Cardiac muscle cell (in vitro differentiated cells and primary cell): ENCODE results near the gene EPB41L2. TPM values are rescaled to one million over a fixed set of nuclear protein-coding genes. Genes with fewer than 3 reads are reported as not detected.
A peak's percentile ranks its signal among the peaks of the same experiment; 100 is the strongest.
"Not testable (repeated sequence)": the region's sequence is repeated elsewhere in the genome, so short reads cannot be mapped to it uniquely, and the experiment has no call there.

Source experiments
- DNase-seq, 2 donors: peaks; one replicate each; pipeline versions ENCODE4 v3.0.0 to v3.0.0-alpha.2; 2010 to 2017; ENCODE audit warnings: low read depth in 1 of 2, low spot score in 1 of 2
- H3K27ac ChIP-seq: fragments of 200-600 bp; sonication (generic); 2 replicates; pipeline ENCODE4 v1.5.1; 2016
- H3K27me3 ChIP-seq: fragments of 200-600 bp; sonication (generic); 2 replicates; pipeline ENCODE4 v1.6.0; 2016; ENCODE audit warnings: control low read depth
- H3K36me3 ChIP-seq: fragments of 200-600 bp; sonication (generic); 2 replicates; pipeline ENCODE4 v1.5.1; 2016; ENCODE audit warnings: control low read depth
- H3K4me1 ChIP-seq: fragments of 200-600 bp; sonication (generic); 2 replicates; pipeline ENCODE4 v1.8.1; 2017; ENCODE audit warnings: low read depth, mild to moderate bottlenecking, mixed run types
- H3K4me3 ChIP-seq: fragments of 200-600 bp; sonication (generic); 2 replicates; pipeline ENCODE4 v1.5.1; 2016; ENCODE audit warnings: mild to moderate bottlenecking
- H3K9me3 ChIP-seq: fragments of 200-600 bp; sonication (generic); 2 replicates; pipeline ENCODE4 v1.5.1; 2017; ENCODE audit warnings: low read depth, mild to moderate bottlenecking, control low read depth
- CTCF ChIP-seq: IDR thresholded peaks from 2 replicates; pipeline ENCODE4 v1.5.1; 2012; ENCODE audit warnings: low read depth, mild to moderate bottlenecking, low read length
- polyA plus RNA-seq: library from polyadenylated mRNA; unstranded; fragments of >200 nt; fragmentation: Nextera tagmentation; extraction: Ambion mirVana; gene quantifications from 2 replicates; pipeline ENCODE4 v1.2.1, GENCODE V29; 2016
- total RNA-seq: library from RNA; depleted of rRNA; stranded (reverse); fragments of >200 nt; gene quantifications from 2 replicates; pipeline ENCODE4 v1.2.3, GENCODE V29; 2016

EPB41L2 gene
- total and polyA plus RNA-seq, 2 experiments from 2014 or later, result 11.0 to 24.0 TPM

DNA sequence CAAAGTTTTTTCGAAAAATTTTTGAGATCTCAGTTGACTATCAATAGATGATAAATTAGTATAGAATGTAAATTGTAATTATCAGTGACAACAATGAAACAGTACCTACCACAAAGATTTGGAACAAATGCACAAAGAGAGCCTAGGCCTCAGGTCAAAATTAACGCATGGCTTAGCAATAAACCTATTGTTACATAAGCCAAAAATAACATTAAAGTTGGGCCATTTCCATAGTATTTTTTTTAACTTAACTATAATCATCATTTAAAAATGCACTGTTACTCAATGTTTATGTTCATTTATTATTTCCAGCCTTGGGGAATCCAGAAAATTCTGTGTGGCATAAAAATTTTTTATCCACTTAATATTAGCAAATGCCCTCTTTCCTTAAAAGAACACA is 117.0 kb downstream of the EPB41L2 start:
- no peak overlapping the region for H3K27ac ChIP-seq
- no peaks in the 10 kb centered on the region for H3K9me3 ChIP-seq
- no peaks in the 10 kb centered on the region for H3K36me3 ChIP-seq
- TF ChIP-seq CTCF, result no peak
- peak in 1 of 2 donors; percentile 53 for DNase-seq
- no peaks in the 10 kb centered on the region for H3K27me3 ChIP-seq
- H3K4me3 ChIP-seq, result no peak overlapping the region
- H3K4me1 ChIP-seq, result peaks cover 9% of the 10 kb centered on the region

DNA sequence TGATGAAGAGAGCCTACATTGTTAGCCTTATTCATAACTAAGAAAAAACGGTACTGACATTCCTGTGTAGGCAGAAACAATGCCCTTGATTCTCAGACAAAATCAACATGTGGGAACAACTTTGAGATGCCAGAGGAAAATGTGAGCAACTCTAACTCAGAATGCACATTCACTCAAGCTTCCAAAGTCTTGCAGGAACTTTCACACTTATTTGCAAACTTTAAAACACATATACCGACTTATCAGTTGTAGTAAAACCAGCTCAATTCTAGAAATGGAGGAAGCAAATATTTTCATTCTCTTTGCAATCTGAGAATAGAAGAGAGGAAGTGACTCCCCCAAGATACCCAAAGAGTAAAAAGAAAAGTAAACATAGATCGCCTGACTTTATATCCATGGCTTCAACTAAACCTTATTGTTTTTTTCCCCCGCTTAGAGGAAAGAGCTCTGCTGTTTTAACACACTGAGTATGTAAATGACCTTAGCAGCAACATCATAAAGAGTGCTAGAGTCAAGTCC is 117.6 kb downstream of the EPB41L2 start:
- TF ChIP-seq CTCF, result no peak
- peaks cover 9% of the 10 kb centered on the region for H3K4me1 ChIP-seq
- H3K9me3 ChIP-seq, result no peaks in the 10 kb centered on the region
- peak in 1 of 2 donors; percentile 75 for DNase-seq
- no peak overlapping the region for H3K4me3 ChIP-seq
- H3K27ac ChIP-seq, result no peak overlapping the region
- no peaks in the 10 kb centered on the region for H3K36me3 ChIP-seq
- H3K27me3 ChIP-seq, result no peaks in the 10 kb centered on the region

DNA sequence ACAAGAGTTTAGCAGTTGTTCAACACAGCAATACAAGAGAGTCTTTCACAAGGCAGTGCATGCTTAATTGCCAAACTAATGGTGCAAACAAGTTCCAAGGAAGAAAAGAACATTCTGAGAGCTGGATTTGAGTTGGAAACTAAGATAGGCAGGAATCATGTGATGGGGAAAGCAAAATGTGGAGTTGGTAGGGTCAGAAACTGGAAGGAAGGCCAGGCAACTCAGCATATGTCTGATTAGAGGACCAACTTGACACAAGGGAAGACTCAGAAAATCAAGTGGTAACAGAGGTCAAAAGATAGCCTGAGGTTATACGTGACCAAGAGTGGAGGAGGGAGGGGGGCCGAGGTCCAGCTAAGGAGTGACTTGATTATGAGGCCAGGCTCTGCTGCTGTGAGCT is 118.6 kb downstream of the EPB41L2 start:
- Histone ChIP-seq H3K9me3 (no peaks in the 10 kb centered on the region), H3K36me3 (no peaks in the 10 kb centered on the region), H3K4me3 (no peak overlapping the region), H3K27ac (peak overlapping the region; percentile 59), H3K27me3 (no peaks in the 10 kb centered on the region), H3K4me1 (peaks cover 9% of the 10 kb centered on the region)
- no peak for TF ChIP-seq CTCF
- peak in 1 of 2 donors; percentile 34 for DNase-seq

DNA sequence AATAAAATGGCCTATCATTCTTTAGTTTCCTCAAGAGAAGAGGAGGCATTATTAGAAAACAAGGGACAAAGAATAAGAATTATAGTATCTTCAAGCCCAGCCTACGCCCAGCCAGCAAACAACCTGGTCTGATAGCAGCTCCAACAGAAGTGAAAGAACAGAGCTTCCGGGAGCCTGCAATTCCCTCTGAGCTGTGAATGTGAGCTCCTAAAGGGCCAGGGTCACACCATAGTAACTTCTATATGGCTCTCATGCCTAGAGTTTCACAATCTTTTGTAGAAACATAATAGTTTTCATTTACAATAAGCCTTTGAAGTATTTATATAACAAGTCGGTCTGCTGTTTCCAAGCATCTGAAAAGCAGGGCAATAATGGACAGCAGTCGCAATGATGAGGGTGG is 119.3 kb downstream of the EPB41L2 start:
- Histone ChIP-seq H3K27me3 (no peaks in the 10 kb centered on the region), H3K9me3 (no peaks in the 10 kb centered on the region), H3K27ac (peak overlapping the region; percentile 59), H3K4me1 (peaks cover 9% of the 10 kb centered on the region), H3K4me3 (no peak overlapping the region), H3K36me3 (no peaks in the 10 kb centered on the region)
- DNase-seq, result peak in 1 of 2 donors; percentile 11
- TF ChIP-seq CTCF, result no peak

DNA sequence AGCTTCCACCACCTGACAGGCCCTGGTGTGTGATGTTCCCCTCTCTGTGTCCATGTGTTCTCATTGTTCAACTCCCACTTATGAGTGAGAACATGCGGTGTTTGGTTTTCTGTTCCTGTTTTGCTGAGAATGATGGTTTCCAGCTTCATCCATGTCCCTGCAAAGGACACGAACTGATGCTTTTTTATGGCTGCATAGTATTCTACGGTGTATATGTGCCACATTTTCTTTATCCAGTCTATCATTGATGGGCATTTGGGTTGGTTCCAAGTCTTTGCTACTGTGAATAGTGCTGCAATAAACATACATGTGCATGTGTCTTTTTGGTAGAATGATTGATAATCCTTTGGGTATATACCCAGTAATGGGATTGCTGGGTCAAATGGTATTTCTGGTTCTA is 120.3 kb downstream of the EPB41L2 start:
- H3K9me3 ChIP-seq, DNase-seq, H3K36me3 ChIP-seq, H3K4me3 ChIP-seq, H3K4me1 ChIP-seq, H3K27ac ChIP-seq, H3K27me3 ChIP-seq: not testable (repeated sequence)

DNA sequence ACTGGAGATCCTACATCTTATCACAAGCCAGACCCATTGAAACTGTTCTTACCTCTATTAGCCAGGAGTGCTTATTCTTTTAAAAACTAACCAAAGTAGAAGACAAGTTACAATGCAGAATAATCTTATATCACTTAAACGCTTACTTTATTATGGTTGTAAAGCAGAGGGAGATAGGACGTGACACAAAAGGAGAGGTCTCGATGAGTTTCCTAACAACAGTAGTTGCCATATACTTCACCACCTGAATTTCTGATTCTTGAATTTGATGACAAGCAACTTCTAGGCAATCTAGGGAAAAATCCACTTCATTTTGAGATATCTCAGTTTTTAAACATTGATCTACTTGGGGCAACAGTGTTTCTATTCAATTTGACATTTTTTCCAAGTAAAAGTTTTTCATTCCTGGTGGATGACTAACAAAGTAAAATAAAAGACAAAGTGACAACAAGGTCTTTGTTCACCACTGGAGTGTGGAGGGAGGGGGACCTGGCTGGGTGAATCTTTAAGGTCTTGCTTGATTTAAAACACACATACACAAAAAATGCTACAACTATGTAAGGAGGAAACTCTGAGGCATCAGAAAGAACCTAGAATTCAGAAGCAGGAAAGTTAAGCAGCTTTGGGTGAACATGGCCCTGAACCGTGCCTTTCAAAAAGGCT is 125.0 kb downstream of the EPB41L2 start:
- TF ChIP-seq CTCF, result no peak
- Histone ChIP-seq H3K4me3 (no peak overlapping the region), H3K36me3 (no peaks in the 10 kb centered on the region), H3K27me3 (no peaks in the 10 kb centered on the region), H3K27ac (no peak overlapping the region), H3K4me1 (peaks cover 4% of the 10 kb centered on the region), H3K9me3 (no peaks in the 10 kb centered on the region)
- DNase-seq, result peak in 1 of 2 donors; percentile 60
